Keratinocyte (primary cell): ENCODE results near the gene GLTP. TPM values are rescaled to one million over a fixed set of nuclear protein-coding genes. Genes with fewer than 3 reads are reported as not detected.

ENCODE experiments used
- DNase-seq: peaks from one replicate; pipeline ENCODE4 v3.0.0-alpha.2; 2011; ENCODE audit warnings: low read depth, missing footprints, low spot score
- FAIRE-seq: peaks from 2 replicates; lab custom pipeline; 2011; peaks lifted over from hg19 to GRCh38; lab: Jason Lieb, UNC
- H2AFZ ChIP-seq: 2 replicates; pipeline ENCODE4 v1.6.0; 2012; ENCODE audit warnings: low read length, control low read depth, inconsistent platforms; ENCODE audit not compliant: control insufficient read depth
- H3K27ac ChIP-seq: 2 replicates; pipeline ENCODE4 v1.5.1; 2011; ENCODE audit warnings: low read length; ENCODE audit not compliant: control insufficient read depth, insufficient read depth
- H3K27me3 ChIP-seq: 3 replicates; pipeline ENCODE4 v1.6.0; 2011; ENCODE audit warnings: low read length; ENCODE audit not compliant: control insufficient read depth, insufficient read depth; ENCODE audit errors: extremely low read depth
- H3K36me3 ChIP-seq, 2 experiments: 2 replicates in 1 of 2; 3 replicates in 1 of 2; pipeline ENCODE4 v1.5.1; 2011; ENCODE audit warnings: low read length in 2 of 2, mild to moderate bottlenecking in 1 of 2; ENCODE audit not compliant: control insufficient read depth in 2 of 2, insufficient read depth in 2 of 2; ENCODE audit errors: extremely low read depth in 1 of 2
- H3K4me1 ChIP-seq: 3 replicates; pipeline ENCODE4 v1.5.1; 2011; ENCODE audit warnings: low read length; ENCODE audit not compliant: control insufficient read depth, insufficient read depth; ENCODE audit errors: extremely low read depth
- H3K4me2 ChIP-seq: 3 replicates; pipeline ENCODE4 v1.6.0; 2011; ENCODE audit warnings: low read depth, low read length; ENCODE audit not compliant: control insufficient read depth, insufficient read depth; ENCODE audit errors: extremely low read depth
- H3K4me3 ChIP-seq, 3 experiments: fragments of 200-600 bp in 1 of 3; sonication (generic) in 1 of 3; 2 replicates in 2 of 3; 3 replicates in 1 of 3; pipeline ENCODE4 v1.5.1; 2011 to 2016; ENCODE audit warnings: low read length in 3 of 3, mild to moderate bottlenecking in 3 of 3, control low read depth in 2 of 3, inconsistent platforms in 1 of 3, low read depth in 1 of 3, mixed read lengths in 1 of 3, mixed run types in 1 of 3, moderate library complexity in 1 of 3; ENCODE audit not compliant: control insufficient read depth in 2 of 3, insufficient read depth in 2 of 3; ENCODE audit errors: extremely low read depth in 1 of 3
- H3K79me2 ChIP-seq: 2 replicates; pipeline ENCODE4 v1.6.0; 2012; ENCODE audit warnings: low read length; ENCODE audit not compliant: control insufficient read depth, insufficient read depth
- H3K9ac ChIP-seq: 3 replicates; pipeline ENCODE4 v1.6.0; 2011; ENCODE audit warnings: low read length; ENCODE audit not compliant: control insufficient read depth, insufficient read depth; ENCODE audit errors: extremely low read depth
- H3K9me1 ChIP-seq: 3 replicates; pipeline ENCODE4 v1.6.0; 2011; ENCODE audit warnings: low read length; ENCODE audit not compliant: control insufficient read depth, insufficient read depth; ENCODE audit errors: extremely low read depth
- H3K9me3 ChIP-seq: 2 replicates; pipeline ENCODE4 v1.5.1; 2012; ENCODE audit warnings: low read depth, low read length; ENCODE audit not compliant: control insufficient read depth
- H4K20me1 ChIP-seq: 3 replicates; pipeline ENCODE4 v1.6.0; 2011; ENCODE audit warnings: low read length; ENCODE audit not compliant: control insufficient read depth, insufficient read depth; ENCODE audit errors: extremely low read depth
- CTCF ChIP-seq, 3 experiments: IDR thresholded peaks in 1 of 3; conservative IDR thresholded peaks in 1 of 3; optimal IDR thresholded peaks in 1 of 3; 2 replicates in 2 of 3; 3 replicates in 1 of 3; pipeline versions ENCODE3 to v1.5.1; 2011; ENCODE audit warnings: low read length in 3 of 3, mild to moderate bottlenecking in 3 of 3, moderate library complexity in 2 of 3, control low read depth in 1 of 3, inconsistent platforms in 1 of 3; ENCODE audit not compliant: insufficient read depth in 2 of 3; ENCODE audit errors: extremely low read depth in 1 of 3
- EZH2 ChIP-seq: IDR thresholded peaks from one replicate; pipeline ENCODE4 v1.6.1; 2012; ENCODE audit warnings: inconsistent platforms, mild to moderate bottlenecking, low read length, moderate library complexity
- dilution Hi-C: fragments of 300-500 bp; cut with MboI; formaldehyde crosslinking; loops from one replicate; pipeline ENCODE4 v1.7.0; 2020; ENCODE audit warnings: low sequenced_read_pairs; ENCODE audit not compliant: extremely low pct_ligation_motif_present
- polyA plus RNA-seq, 5 experiments: library from polyadenylated mRNA; depleted of rRNA in 3 of 5; stranded (reverse) in 3 of 5; stranded (forward) in 1 of 5; unstranded in 1 of 5; fragments of >200 nt; gene quantifications; 1 replicate in 1 of 5; 2 replicates in 3 of 5; 3 replicates in 1 of 5; pipeline versions ENCODE4 v1.2.1 to v1.2.3, GENCODE V29; 2011 to 2012; ENCODE audit warnings: missing spikeins in 2 of 5, low read depth in 1 of 5, low replicate concordance in 1 of 5

Gene GLTP
- polyA plus RNA-seq, 1 donor (not counting 4 experiments of a cell fraction or from before 2014, with no cell fraction given), result 54.6 TPM

- no peak for FAIRE-seq
- H2AFZ ChIP-seq, result no peak overlapping the region
- dilution Hi-C loops, result no loop called here
Observed at GRCh38 chr12:109815757-109816617, 64.4 kb downstream of the GLTP start.

GRCh38 chr12:109815225-109815624, 65.1 kb downstream of the GLTP start:
- no peak for DNase-seq
- no peak for FAIRE-seq
- H3K4me2 ChIP-seq, result no peak overlapping the region
- H3K4me3 ChIP-seq, result no peak overlapping the region
- H3K9ac ChIP-seq, result no peak overlapping the region
- H3K36me3 ChIP-seq, result no peaks in the 10 kb centered on the region
- no peak overlapping the region for H2AFZ ChIP-seq
- peaks cover 16% of the 10 kb centered on the region for H3K4me1 ChIP-seq
- H3K27ac ChIP-seq, result no peak overlapping the region
- H4K20me1 ChIP-seq, result no peaks in the 10 kb centered on the region
- peaks cover 2% of the 10 kb centered on the region for H3K9me1 ChIP-seq
- no peaks in the 10 kb centered on the region for H3K9me3 ChIP-seq
- no peaks in the 10 kb centered on the region for H3K27me3 ChIP-seq
- TF ChIP-seq EZH2 (no peak), CTCF (optimal IDR thresholded peaks at IDR 0.05 in 1 of 3, IDR thresholded peaks at IDR 0.05 in 1 of 3, conservative IDR thresholded peaks at IDR 0.05 in 1 of 3; ENCODE audit: extremely low read depth in 1 of 3, insufficient read depth in 2 of 3, low read length in 3 of 3) (no peak)
- no peaks in the 10 kb centered on the region for H3K79me2 ChIP-seq
- dilution Hi-C loops, result no loop called here

More at GRCh38 chr12:109815757-109816617, 64.4 kb downstream of the GLTP start:
- no peak for TF ChIP-seq CTCF (optimal IDR thresholded peaks at IDR 0.05 in 1 of 3, IDR thresholded peaks at IDR 0.05 in 1 of 3, conservative IDR thresholded peaks at IDR 0.05 in 1 of 3; ENCODE audit: extremely low read depth in 1 of 3, insufficient read depth in 2 of 3, low read length in 3 of 3)
- TF ChIP-seq EZH2, result no peak
- Histone ChIP-seq H3K27ac (no peak overlapping the region), H3K9me3 (no peaks in the 10 kb centered on the region), H3K9ac (no peak overlapping the region), H3K79me2 (no peaks in the 10 kb centered on the region), H3K4me1 (peaks cover 21% of the 10 kb centered on the region), H3K4me3 (no peak overlapping the region), H4K20me1 (no peaks in the 10 kb centered on the region), H3K27me3 (no peaks in the 10 kb centered on the region), H3K9me1 (peaks cover 2% of the 10 kb centered on the region), H3K4me2 (no peak overlapping the region), H3K36me3 (no peaks in the 10 kb centered on the region)
- DNase-seq, result no peak
